Measurements from ENCODE around the gene SART1.
"Not testable (repeated sequence)": the region's sequence is repeated elsewhere in the genome, so short reads cannot be mapped to it uniquely, and the experiment has no call there.

The SART1 gene

GRCh38 chr11:65932558-65932919 lies 29.0 kb upstream of the SART1 start:
- DNase-seq: no peak

- DNase-seq: no peak
Observed at GRCh38 chr11:65934014-65934413, 27.5 kb upstream of the SART1 start.

GRCh38 chr11:65937766-65938165 lies 23.8 kb upstream of the SART1 start:
- no peak for DNase-seq

GRCh38 chr11:65941720-65942310 lies 19.7 kb upstream of the SART1 start:
- no peak for DNase-seq

GRCh38 chr11:65942531-65942930 lies 19.0 kb upstream of the SART1 start:
- DNase-seq: no peak

GRCh38 chr11:65944191-65944590 lies 17.3 kb upstream of the SART1 start:
- no peak for DNase-seq

GRCh38 chr11:65944767-65945166 lies 16.8 kb upstream of the SART1 start:
- no peak for DNase-seq

- DNase-seq: no peak
Observed at GRCh38 chr11:65945430-65945911, 16.1 kb upstream of the SART1 start, which contains the start of gene TSGA10IP. TSGA10IP (plus strand) TSS chr11:65945480; CDS start chr11:65945676, 196 bp downstream.

GRCh38 chr11:65945941-65946558 lies 15.5 kb upstream of the SART1 start:
- DNase-seq: no peak

- no peak for DNase-seq
Observed at GRCh38 chr11:65946655-65947054, 14.9 kb upstream of the SART1 start.

- DNase-seq: no peak
Observed at GRCh38 chr11:65947133-65947532, 14.4 kb upstream of the SART1 start.

- DNase-seq: no peak
Observed at GRCh38 chr11:65947603-65948125, 13.9 kb upstream of the SART1 start.

GRCh38 chr11:65950711-65951110 lies 10.8 kb upstream of the SART1 start:
- DNase-seq: not testable (repeated sequence)

- not testable (repeated sequence) for DNase-seq
Observed at GRCh38 chr11:65951641-65952040, 9.9 kb upstream of the SART1 start.

GRCh38 chr11:65952052-65952521 lies 9.4 kb upstream of the SART1 start:
- no peak for DNase-seq

GRCh38 chr11:65953471-65953870 lies 8.1 kb upstream of the SART1 start:
- DNase-seq: no peak

GRCh38 chr11:65954771-65955170 lies 6.8 kb upstream of the SART1 start:
- no peak for DNase-seq

GRCh38 chr11:65958291-65958690 lies 3.2 kb upstream of the SART1 start:
- DNase-seq: no peak

GRCh38 chr11:65958774-65959420 lies 2.6 kb upstream of the SART1 start:
- no peak for DNase-seq

GRCh38 chr11:65960824-65961266 lies 689 bp upstream of the SART1 start:
- no peak for DNase-seq

GRCh38 chr11:65962141-65962564 lies 619 bp downstream of the SART1 start:
- DNase-seq: no peak

GRCh38 chr11:65964906-65965305 lies 3.4 kb downstream of the SART1 start:
- DNase-seq: no peak

- DNase-seq: no peak
Observed at GRCh38 chr11:65965986-65966762, 4.6 kb downstream of the SART1 start.

All from stimulated activated CD4-positive, alpha-beta T cell treated with anti-CD3 and anti-CD28 coated beads, Interleukin-4, amount 100 ng/mL, for 4 hours (primary cell).